GM12874 (cell line): ENCODE measurements around the gene TRPM6.
A peak's percentile ranks its signal among the peaks of the same experiment; 100 is the strongest.

Experiments used
- CTCF ChIP-seq: IDR thresholded peaks from 2 replicates; pipeline ENCODE4 v1.5.1; 2011; ENCODE audit warnings: low read depth, mild to moderate bottlenecking, control low read depth, low read length, moderate library complexity; ENCODE audit not compliant: insufficient read depth

TRPM6 gene

DNA sequence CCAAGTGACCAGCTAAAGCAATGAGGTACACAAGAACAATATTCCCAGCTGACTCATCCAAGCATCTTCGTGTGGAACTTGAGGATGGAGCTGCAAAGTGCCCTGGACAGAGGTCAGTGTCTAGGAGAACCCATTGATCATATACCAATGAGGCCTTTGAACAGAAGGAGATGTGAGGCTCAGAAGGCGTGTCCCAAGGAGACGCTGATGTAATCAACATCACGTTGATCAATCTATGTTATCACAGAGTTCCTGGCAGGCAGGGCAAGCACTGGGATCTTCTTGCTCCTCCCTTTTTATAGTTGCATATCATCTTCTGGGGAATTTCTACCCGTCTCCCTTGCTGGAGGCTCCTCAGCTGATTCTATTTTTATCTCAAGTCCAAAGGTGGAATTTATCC is 163.4 kb downstream of the TRPM6 start:
- TF ChIP-seq CTCF, result no peak

DNA sequence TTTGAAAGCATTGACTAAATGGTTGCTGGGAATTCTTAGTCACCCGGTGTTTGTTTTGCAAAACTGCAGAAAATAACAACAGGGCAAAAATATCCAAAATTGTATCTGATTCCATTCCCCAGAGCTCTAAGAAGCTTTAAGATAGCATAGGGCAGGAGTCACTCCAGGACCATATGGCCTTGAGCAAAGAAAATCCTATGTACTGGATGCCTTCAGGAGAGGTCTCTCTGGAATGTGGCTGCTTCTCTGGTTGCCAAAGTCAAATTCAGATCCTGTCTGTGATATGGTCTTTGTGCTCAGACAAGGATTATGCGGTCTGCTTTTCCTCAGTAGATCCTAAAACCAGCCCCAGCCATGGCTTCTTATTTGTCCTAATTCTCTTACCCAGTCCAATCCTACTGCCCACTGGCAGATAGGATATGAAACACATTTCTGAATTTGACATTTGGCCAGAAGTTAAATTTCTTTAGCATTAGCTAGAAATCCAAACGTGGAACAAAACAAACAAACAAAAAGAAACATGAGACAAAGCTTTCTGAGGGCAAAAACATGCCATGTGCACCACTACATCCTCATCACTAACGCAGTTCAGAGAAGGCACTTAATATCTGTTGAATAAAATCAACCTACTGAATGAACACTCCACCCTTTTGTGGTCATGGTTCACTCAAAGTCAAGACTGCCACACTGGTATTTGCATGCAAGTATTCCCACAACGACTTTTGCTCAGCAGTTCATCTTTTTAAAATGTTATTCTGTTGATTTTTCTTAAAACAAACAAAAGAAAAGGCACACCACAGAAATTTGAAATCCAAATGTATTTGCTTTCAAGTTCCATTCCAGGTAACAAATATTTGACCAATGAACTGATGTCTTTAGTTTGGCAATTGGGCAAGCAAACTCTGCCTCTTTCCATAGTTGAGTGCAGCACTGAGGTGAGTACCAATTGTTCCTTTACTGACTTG is 165.7 kb downstream of the TRPM6 start:
- no peak for TF ChIP-seq CTCF

DNA sequence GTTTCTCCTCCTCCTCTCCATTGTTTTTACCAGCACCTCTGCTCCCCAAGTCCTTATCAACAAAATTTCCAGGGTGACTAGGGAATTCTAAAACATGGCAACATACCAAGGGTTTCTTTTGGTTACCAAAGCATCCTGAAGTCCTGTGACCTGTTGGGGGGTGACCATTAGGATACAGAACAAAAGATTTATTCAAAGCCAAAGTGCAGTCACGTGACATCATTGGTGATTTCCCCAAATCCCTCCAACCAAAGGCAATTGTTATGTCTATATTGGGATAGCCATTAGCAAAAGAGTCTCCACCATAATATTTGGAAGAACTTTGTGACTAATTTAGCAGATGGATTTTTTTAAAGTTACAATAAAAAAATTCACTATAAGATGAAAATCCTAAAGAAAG is 168.4 kb downstream of the TRPM6 start:
- no peak for TF ChIP-seq CTCF

GRCh38 chr9:74718709-74719108 is 169.0 kb downstream of the TRPM6 start:
- TF ChIP-seq CTCF, result no peak

- no peak for TF ChIP-seq CTCF
Observed at GRCh38 chr9:74711341-74711740, 176.4 kb downstream of the TRPM6 start.

DNA sequence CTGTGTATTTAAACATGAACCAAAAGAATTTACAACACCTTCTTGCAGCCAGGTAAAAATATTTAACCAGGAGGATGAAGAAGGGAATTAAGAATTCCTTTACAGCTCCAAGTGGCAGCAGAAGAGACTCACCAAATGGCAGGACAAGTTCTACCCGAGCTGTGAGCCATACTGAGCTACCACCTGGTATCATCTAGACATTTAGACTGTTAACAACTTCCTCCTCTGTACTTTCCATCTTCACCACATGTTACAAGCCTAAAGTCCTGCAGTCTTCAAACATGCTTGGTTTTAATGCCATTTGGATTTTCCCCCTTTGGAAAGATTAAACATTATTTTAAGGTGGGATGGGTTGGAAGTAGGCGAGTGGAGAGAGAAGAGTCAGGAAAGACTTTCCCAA is 190.2 kb downstream of the TRPM6 start:
- TF ChIP-seq CTCF, result no peak

GRCh38 chr9:74696520-74696919 is 191.2 kb downstream of the TRPM6 start:
- TF ChIP-seq CTCF, result peak; percentile 19; the same call in 1 of the 2 replicates
